GM23248 (cell line): ENCODE data around the gene IQSEC3. TPM values are rescaled to one million over a fixed set of nuclear protein-coding genes. Genes with fewer than 3 reads are reported as not detected.

ENCODE experiments used
- DNase-seq: peaks from one replicate; pipeline ENCODE4 v3.0.0-alpha.2; 2015
- H2AFZ ChIP-seq: fragments of 200-600 bp; sonication (generic); 2 replicates; pipeline ENCODE4 v1.6.1; 2016; ENCODE audit warnings: antibody characterized with exemption
- H3F3A ChIP-seq: fragments of 200-600 bp; sonication (generic); 2 replicates; pipeline ENCODE4 v1.6.1; 2016; ENCODE audit warnings: mild to moderate bottlenecking, antibody characterized with exemption, mixed run types; ENCODE audit not compliant: insufficient read depth
- H3K27ac ChIP-seq: fragments of 200-600 bp; sonication (generic); 2 replicates; pipeline ENCODE4 v1.5.1; 2016; ENCODE audit warnings: mild to moderate bottlenecking
- H3K27me3 ChIP-seq: fragments of 200-600 bp; sonication (generic); replicated peaks from 2 replicates; pipeline ENCODE4 v1.6.1; 2016; ENCODE audit warnings: mild to moderate bottlenecking; ENCODE audit not compliant: insufficient read depth
- H3K36me3 ChIP-seq: fragments of 200-600 bp; sonication (generic); 2 replicates; pipeline ENCODE4 v1.6.1; 2016; ENCODE audit warnings: low read depth, mild to moderate bottlenecking
- H3K4me1 ChIP-seq: fragments of 200-600 bp; sonication (generic); 2 replicates; pipeline ENCODE4 v1.6.1; 2016; ENCODE audit warnings: mild to moderate bottlenecking; ENCODE audit not compliant: insufficient read depth
- H3K4me2 ChIP-seq: fragments of 200-600 bp; sonication (generic); one replicate; pipeline ENCODE4 v1.6.1; 2016; ENCODE audit warnings: mild to moderate bottlenecking; ENCODE audit not compliant: unreplicated experiment
- H3K4me3 ChIP-seq: fragments of 200-600 bp; sonication (generic); 2 replicates; pipeline ENCODE4 v1.5.1; 2016; ENCODE audit warnings: mild to moderate bottlenecking
- H3K79me2 ChIP-seq: fragments of 200-600 bp; sonication (generic); 2 replicates; pipeline ENCODE4 v1.6.1; 2016; ENCODE audit warnings: mild to moderate bottlenecking; ENCODE audit not compliant: insufficient read depth
- H3K9ac ChIP-seq: fragments of 200-600 bp; sonication (generic); 2 replicates; pipeline ENCODE4 v1.6.1; 2016; ENCODE audit warnings: mild to moderate bottlenecking
- H3K9me2 ChIP-seq: fragments of 200-600 bp; sonication (generic); 2 replicates; pipeline ENCODE4 v1.6.1; 2016; ENCODE audit warnings: mixed run types, mild to moderate bottlenecking, moderate library complexity; ENCODE audit not compliant: insufficient read depth
- H3K9me3 ChIP-seq: fragments of 200-600 bp; sonication (generic); one replicate; pipeline ENCODE4 v1.6.1; 2017; ENCODE audit warnings: low read depth
- H4K20me1 ChIP-seq: fragments of 200-600 bp; sonication (generic); 2 replicates; pipeline ENCODE4 v1.6.0; 2016; ENCODE audit not compliant: insufficient read depth
- EZH2 ChIP-seq: fragments of 200-600 bp; sonication (generic); IDR thresholded peaks from 2 replicates; pipeline ENCODE4 v1.6.1; 2018; ENCODE audit warnings: antibody characterized with exemption, mild to moderate bottlenecking; ENCODE audit not compliant: insufficient read depth, poor library complexity, severe bottlenecking
- EZH2phosphoT487 ChIP-seq: fragments of 200-600 bp; sonication (generic); IDR thresholded peaks from 2 replicates; pipeline ENCODE4 v1.6.1; 2018; ENCODE audit warnings: antibody characterized with exemption, moderate library complexity, mild to moderate bottlenecking, low read depth; ENCODE audit not compliant: insufficient read depth
- WGBS, 2 experiments: methylation state at CpG; one replicate each; pipeline ENCODE4 v1.1.6; 2015 to 2017; ENCODE audit warnings: low lambda C conversion rate in 2 of 2, low coverage in 1 of 2; ENCODE audit errors: missing lambda C conversion rate in 2 of 2; 5-methylcytosine and 5-hydroxymethylcytosine counted together
- in situ Hi-C: fragments of 300-500 bp; cut with MboI; formaldehyde crosslinking; loops from 2 replicates; pipeline ENCODE4 v1.15.0; 2020
- polyA plus RNA-seq: library from polyadenylated mRNA; unstranded; fragments of >200 nt; fragmentation: Nextera tagmentation; extraction: Ambion mirVana; gene quantifications from 2 replicates; pipeline ENCODE4 v1.2.1, GENCODE V29; 2016
- total RNA-seq: library from RNA; depleted of rRNA; stranded (reverse); fragments of >200 nt; shearing (Covaris generic); gene quantifications from 2 replicates; pipeline ENCODE4 v1.2.3, GENCODE V29; 2014

Gene IQSEC3
- total and polyA plus RNA-seq, 2 experiments from 2014 or later: not detected

- no peaks in the 10 kb centered on the region for H3K36me3 ChIP-seq
- H3K4me3 ChIP-seq: no peak overlapping the region
- DNase-seq: peak; percentile 55
- H2AFZ ChIP-seq: peak overlapping the region; percentile 62
- H3K27ac ChIP-seq: no peak overlapping the region
- H3F3A ChIP-seq: no peaks in the 10 kb centered on the region
- no peaks in the 10 kb centered on the region for H3K9me3 ChIP-seq
- no peak overlapping the region for H3K9ac ChIP-seq
- H4K20me1 ChIP-seq: no peaks in the 10 kb centered on the region
- no peaks in the 10 kb centered on the region for H3K9me2 ChIP-seq
- in situ Hi-C loops: no loop called here
- WGBS, 2 experiments: 51 to 56% methylated on average over 15 to 16 of the region's 16 CpGs
- 0 out of 2 replicates have a peak, but pooled peaks cover 9% of the 10 kb centered on the region for H3K27me3 ChIP-seq
- no peaks in the 10 kb centered on the region for H3K79me2 ChIP-seq
- no peak for TF ChIP-seq EZH2
- H3K4me1 ChIP-seq: peaks cover 6% of the 10 kb centered on the region
- H3K4me2 ChIP-seq: peak overlapping the region; percentile 42
These were observed 110.0 kb downstream of the IQSEC3 start for GRCh38 chr12:176321-177181.

GRCh38 chr12:177336-177979 lies 110.9 kb downstream of the IQSEC3 start:
- Histone ChIP-seq H3K79me2 (no peaks in the 10 kb centered on the region), H3K4me1 (peaks cover 8% of the 10 kb centered on the region), H3K4me3 (no peak overlapping the region), H2AFZ (no peak overlapping the region), H3F3A (no peaks in the 10 kb centered on the region), H4K20me1 (no peaks in the 10 kb centered on the region), H3K27me3 (0 out of 2 replicates have a peak, but pooled peaks cover 5% of the 10 kb centered on the region), H3K9ac (no peak overlapping the region), H3K9me3 (no peaks in the 10 kb centered on the region), H3K9me2 (no peaks in the 10 kb centered on the region), H3K4me2 (no peak overlapping the region), H3K27ac (no peak overlapping the region), H3K36me3 (no peaks in the 10 kb centered on the region)
- TF ChIP-seq EZH2: no peak
- TF ChIP-seq EZH2phosphoT487: no peak
- in situ Hi-C loops: no loop called here
- WGBS, 2 experiments: 55 to 59% methylated on average over 9 to 11 of the region's 11 CpGs
- no peak for DNase-seq

- no peak overlapping the region for H3K9ac ChIP-seq
- H3K79me2 ChIP-seq: no peaks in the 10 kb centered on the region
- no peaks in the 10 kb centered on the region for H3K9me3 ChIP-seq
- no peaks in the 10 kb centered on the region for H4K20me1 ChIP-seq
- H3K4me2 ChIP-seq: no peak overlapping the region
- no peaks in the 10 kb centered on the region; the same call in 1 of the 2 replicates for H3F3A ChIP-seq
- H3K4me1 ChIP-seq: peaks cover 9% of the 10 kb centered on the region
- H3K4me3 ChIP-seq: no peak overlapping the region
- in situ Hi-C loops: no loop called here
- H2AFZ ChIP-seq: no peak overlapping the region
- DNase-seq: no peak
- no peaks in the 10 kb centered on the region for H3K36me3 ChIP-seq
- no peak overlapping the region for H3K27ac ChIP-seq
- TF ChIP-seq EZH2: no peak
- 80 to 81% methylated on average over 20 of the region's 20 CpGs for WGBS, 2 experiments
- no peaks in the 10 kb centered on the region for H3K9me2 ChIP-seq
- 0 out of 2 replicates have a peak, but pooled peaks cover 3% of the 10 kb centered on the region for H3K27me3 ChIP-seq
These were observed 111.6 kb downstream of the IQSEC3 start for GRCh38 chr12:177980-178828.

GRCh38 chr12:178829-179109 lies 112.2 kb downstream of the IQSEC3 start:
- no peak overlapping the region for H3K27ac ChIP-seq
- H2AFZ ChIP-seq: no peak overlapping the region
- in situ Hi-C loops: no loop called here
- no peak overlapping the region for H3K9ac ChIP-seq
- no peaks in the 10 kb centered on the region for H3K36me3 ChIP-seq
- peaks cover 9% of the 10 kb centered on the region for H3K4me1 ChIP-seq
- no peak overlapping the region for H3K4me2 ChIP-seq
- 24 to 27% methylated on average over 3 of the region's 3 CpGs for WGBS, 2 experiments
- H3K9me3 ChIP-seq: no peaks in the 10 kb centered on the region
- DNase-seq: no peak
- no peak for TF ChIP-seq EZH2phosphoT487
- TF ChIP-seq EZH2: no peak
- no peak overlapping the region for H3K4me3 ChIP-seq
- no peaks in the 10 kb centered on the region; the same call in 1 of the 2 replicates for H3F3A ChIP-seq
- no peaks in the 10 kb centered on the region for H3K27me3 ChIP-seq
- no peaks in the 10 kb centered on the region for H3K79me2 ChIP-seq
- no peaks in the 10 kb centered on the region for H4K20me1 ChIP-seq
- H3K9me2 ChIP-seq: no peaks in the 10 kb centered on the region
